Ramos (cell line): ENCODE results near the gene MAP3K6.

ENCODE experiments used
- in situ Hi-C: fragments of 300-500 bp; cut with MboI; formaldehyde crosslinking; loops from one replicate; pipeline ENCODE4 v1.14.3; 2022; ENCODE audit warnings: low sequenced_read_pairs; ENCODE audit not compliant: unreplicated experiment

MAP3K6 gene

DNA sequence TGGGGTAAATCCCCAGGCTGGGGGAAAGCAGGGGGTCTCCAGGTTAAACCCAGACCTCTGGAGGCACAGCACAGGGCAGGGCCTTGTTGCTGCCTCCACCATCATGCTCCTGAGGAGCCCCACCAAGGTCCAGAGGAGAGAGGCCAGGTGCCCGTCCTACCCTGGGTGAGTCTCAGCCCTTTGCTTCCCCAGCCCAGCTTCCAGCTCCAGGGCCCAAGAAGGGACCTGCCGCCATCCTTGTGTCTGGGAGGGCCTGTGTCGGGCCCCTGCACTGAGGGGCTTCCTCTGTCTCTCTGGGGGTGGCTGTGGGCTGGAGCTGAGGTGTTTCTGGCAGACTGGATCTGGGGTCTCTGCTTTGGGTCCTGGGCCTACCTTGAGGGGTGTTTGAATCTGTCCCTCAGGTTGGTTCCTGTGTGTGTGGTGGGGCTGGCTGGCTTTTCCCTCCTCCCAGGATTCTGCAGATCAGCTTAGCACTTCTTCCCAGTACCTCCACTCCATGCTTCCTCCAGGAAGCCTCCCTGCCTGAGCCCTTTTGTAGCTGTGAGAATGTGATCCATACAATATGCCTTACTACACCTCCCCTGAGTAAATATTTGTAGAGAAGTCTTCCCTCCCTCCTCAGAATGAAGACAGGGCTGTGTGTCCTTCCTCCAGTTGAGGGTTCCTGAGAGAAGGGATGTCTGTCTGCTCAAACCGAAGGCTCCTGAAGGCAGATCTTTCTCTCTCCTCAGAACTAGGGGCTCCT, 31.8 kb upstream of the MAP3K6 start:
- in situ Hi-C loops = no loop called here

DNA sequence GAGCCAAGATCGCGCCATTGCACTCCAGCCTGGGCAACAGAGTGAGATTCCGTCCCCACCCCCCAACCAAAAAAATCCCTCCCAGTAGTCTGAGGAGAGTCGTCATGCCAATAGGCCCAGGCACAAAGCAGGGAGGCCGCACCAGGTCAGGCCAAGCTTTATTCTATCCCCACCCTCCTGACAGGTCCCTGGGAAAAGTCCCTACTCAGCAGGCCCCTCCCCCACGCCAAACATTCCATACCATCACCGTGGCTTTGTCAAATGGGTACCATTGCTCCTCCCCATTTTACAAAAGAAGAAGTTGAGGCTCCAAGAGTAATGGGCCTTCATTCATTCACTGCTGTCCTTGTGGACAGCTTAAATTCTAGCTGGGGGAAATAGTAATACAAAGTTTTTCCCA, 31.0 kb upstream of the MAP3K6 start:
- in situ Hi-C loops = no loop called here

DNA sequence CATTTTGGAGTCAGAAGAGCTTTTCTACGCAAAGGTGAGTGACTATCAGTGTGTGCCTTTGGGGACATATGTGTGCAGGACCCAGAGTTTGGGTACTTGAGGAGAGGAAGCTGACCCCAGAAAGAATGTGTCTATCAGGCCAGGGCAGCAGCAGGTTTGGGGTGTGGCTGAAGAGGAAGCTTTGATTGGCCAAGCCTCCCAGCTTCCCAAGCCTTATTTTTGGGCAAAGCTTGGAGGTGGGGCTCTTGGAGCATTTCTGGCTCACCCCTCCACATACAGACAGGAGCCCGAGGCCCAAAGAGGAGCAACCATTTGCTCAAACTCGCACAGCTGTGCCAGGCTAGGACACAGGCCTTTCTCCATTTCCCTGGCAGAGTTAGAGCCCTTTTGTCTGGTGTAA, 30.3 kb upstream of the MAP3K6 start:
- in situ Hi-C loops = no loop called here

DNA sequence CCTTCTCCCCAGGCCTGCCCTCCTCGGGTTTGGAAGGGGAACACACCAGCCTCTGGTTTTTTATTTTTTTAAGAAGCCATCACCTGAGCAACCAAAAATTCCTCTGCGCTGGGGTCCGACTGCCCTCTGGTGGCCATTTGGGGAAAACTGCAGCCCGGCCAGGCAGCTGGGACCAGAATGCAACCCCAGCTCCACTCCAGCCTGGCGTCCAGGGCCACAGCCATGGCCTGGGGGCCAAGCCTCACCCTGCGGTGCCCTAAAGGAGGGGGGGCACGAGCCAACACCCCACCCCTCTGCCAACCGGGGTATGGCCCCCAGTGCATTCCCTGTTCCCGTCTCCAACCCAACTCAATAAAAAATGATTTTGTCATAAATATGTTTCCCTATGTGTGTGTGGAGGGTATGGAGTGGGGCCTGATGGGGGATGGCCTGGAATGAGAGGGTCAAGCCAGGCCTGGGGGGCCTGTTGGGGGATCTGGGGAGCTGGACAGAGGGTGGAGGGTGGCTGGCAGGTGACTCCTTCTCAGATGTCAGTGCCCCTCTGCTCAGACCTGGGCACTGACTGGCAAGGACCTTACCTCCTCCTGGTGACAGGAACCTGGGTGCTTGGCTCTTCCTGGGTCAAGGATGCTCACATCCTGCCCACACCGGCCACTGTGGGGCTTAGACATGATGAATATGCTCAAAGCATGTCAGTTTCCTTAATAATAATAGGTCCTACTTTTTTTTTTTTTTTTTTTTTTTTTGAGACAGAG, 28.9 kb upstream of the MAP3K6 start:
- in situ Hi-C loops = no loop called here

DNA sequence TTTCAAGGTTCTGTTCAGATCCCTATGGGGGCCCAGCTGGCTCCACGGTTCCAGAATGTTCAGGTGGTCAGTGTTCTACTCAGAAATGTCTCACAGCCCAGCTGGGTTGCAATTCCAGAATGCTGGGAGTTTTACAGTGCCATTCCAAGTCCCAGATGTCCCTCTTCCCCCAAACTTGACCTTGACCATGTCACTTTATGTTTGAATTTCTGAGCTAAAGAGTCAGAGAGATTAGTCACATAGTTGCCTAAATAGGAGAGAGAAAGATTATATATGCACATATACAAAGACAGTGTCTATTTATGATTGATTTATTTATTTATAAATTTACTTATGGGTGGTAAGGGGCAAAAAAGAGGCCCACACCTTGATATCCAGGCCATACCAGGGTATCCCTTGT, 28.2 kb upstream of the MAP3K6 start:
- in situ Hi-C loops = loop anchor here (5.0 kb wide), 2 partner anchors 212 to 267 kb away; no protein-coding TSS in a partner anchor

DNA sequence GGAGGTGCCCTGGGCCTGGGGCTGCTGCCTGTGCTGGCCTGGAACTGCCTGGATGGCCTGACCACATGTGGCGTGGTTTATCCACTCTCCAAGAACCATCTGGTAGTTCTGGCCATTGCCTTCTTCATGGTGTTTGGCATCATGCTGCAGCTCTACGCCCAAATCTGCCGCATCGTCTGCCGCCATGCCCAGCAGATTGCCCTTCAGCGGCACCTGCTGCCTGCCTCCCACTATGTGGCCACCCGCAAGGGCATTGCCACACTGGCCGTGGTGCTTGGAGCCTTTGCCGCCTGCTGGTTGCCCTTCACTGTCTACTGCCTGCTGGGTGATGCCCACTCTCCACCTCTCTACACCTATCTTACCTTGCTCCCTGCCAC, 27.5 kb upstream of the MAP3K6 start:
- in situ Hi-C loops = loop anchor here (5.0 kb wide), 2 partner anchors 213 to 268 kb away; no protein-coding TSS in a partner anchor

DNA sequence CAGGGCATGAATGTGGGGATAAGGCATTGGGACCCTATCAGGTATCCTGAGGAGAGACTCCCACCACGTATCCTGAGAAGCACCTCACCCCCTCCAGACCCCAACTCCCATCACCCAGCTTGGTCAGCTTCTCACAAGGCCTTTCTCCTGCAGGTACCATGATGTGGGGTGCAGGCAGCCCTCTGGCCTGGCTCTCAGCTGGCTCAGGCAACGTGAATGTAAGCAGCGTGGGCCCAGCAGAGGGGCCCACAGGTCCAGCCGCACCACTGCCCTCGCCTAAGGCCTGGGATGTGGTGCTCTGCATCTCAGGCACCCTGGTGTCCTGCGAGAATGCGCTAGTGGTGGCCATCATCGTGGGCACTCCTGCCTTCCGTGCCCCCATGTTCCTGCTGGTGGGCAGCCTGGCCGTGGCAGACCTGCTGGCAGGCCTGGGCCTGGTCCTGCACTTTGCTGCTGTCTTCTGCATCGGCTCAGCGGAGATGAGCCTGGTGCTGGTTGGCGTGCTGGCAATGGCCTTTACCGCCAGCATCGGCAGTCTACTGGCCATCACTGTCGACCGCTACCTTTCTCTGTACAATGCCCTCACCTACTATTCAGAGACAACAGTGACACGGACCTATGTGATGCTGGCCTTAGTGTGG, 27.0 kb upstream of the MAP3K6 start:
- in situ Hi-C loops = loop anchor here (5.0 kb wide), 2 partner anchors 214 to 269 kb away; no protein-coding TSS in a partner anchor

DNA sequence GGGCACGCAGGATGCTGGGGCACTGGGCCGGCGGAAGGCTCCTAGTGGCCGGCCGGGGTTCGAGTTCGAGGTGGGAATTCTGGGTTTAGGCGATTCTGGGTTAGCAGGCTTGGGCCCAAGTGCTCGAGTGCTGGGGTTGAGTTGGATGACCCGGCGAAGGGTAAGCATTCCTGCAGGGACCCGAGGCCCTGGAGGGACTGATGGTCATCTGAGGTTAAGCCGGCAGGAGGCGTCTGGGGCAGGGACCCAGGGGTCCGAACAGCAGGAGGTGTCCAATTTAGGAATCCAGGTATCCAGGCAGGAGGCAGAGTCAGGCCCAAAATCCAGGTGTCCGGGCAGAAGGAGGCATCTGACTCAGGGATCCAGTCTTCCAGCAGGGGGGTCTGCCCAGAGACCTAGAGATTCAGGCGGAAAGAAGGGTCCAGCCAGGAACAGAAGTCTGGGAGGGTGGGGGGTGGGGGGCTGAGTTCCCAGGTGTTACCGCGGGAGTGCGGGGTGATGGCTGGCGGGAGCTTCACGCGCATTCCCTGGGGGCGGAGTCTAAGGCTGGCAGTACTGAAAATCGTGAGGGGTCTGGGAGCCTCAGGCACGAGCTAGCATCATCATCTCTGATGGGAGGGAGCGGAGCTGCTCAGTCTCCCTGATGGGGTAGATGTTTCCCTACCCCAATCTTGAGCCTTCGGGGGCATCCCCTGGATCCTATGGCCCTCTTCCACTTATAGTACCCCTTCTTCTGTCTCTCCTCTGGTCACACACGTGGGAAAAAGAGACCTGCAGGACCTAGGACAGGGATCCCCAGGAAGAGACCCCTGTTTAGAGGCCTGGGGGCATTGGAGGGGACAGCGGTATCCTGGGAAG, 26.2 kb upstream of the MAP3K6 start:
- in situ Hi-C loops = loop anchor here (5.0 kb wide), 2 partner anchors 214 to 269 kb away; no protein-coding TSS in a partner anchor

DNA sequence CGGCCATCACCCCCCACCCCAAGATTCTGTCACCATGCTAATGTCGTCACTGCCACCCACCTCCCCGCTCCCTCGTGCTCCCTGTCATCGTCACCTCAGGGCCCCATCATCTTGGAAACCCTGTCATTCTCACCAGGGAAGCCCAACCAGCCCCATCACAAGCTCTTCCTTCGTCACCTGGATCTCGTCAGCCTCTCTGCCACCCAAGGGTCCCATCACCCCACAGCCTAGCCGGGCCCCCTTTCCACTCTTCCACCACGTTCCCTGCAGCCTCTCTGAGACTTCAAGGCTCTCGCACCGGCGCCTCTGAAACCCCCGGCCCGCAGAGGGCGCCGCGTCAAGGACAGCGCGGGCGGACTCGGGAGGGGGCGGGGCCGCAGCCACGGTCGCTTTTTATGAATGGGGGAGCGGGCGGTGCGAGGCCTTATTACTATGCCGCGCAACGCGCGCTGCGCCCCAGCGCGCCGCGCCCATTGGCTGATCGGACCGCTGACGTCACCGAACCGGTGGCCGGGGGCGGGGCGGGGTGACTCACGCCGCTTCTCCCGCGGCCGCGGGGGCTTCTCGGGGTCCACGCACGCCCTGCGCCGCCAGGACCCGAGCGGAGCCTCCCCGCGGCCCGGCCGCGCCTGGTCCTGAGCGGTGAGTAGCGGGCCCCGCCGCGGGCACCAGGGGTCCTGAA, 25.5 kb upstream of the MAP3K6 start, which contains the start of gene GPR3:
TSS of gene GPR3 (plus strand) at position 527 of the 682 bp plus-strand sequence. CDS start 1,177 bp downstream, outside the sequence.
- in situ Hi-C loops = loop anchor here (5.0 kb wide), 2 partner anchors 215 to 270 kb away; no protein-coding TSS in a partner anchor

DNA sequence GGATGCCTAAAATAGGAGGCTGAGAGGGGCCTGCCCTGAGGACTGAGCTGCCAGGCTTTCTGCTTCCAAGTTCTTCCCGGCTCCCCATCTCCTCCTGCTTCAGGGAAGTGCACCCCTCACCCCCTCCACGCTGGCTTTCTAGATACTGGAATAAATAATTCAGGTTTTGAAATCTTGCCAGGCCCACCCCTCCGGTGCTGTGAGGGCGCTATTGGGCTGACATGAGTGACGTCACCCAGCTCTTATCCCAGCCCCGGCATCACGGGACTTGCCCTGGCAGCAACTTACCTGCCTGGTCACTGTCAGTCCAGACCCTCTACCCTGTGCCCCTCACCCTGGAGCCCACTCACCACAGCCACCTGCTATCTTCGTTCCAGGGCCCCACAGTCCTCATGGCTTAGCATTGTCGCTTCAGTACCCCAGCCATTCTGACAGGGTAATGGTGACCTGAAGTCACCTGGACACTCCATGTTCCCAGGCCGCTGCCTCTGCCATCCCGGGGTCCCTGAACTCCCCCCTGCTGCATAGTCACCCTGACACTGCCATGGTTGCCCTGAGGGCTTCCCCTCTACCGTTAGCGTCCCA, 24.8 kb upstream of the MAP3K6 start:
- in situ Hi-C loops = loop anchor here (5.0 kb wide), 2 partner anchors 216 to 271 kb away; no protein-coding TSS in a partner anchor

DNA sequence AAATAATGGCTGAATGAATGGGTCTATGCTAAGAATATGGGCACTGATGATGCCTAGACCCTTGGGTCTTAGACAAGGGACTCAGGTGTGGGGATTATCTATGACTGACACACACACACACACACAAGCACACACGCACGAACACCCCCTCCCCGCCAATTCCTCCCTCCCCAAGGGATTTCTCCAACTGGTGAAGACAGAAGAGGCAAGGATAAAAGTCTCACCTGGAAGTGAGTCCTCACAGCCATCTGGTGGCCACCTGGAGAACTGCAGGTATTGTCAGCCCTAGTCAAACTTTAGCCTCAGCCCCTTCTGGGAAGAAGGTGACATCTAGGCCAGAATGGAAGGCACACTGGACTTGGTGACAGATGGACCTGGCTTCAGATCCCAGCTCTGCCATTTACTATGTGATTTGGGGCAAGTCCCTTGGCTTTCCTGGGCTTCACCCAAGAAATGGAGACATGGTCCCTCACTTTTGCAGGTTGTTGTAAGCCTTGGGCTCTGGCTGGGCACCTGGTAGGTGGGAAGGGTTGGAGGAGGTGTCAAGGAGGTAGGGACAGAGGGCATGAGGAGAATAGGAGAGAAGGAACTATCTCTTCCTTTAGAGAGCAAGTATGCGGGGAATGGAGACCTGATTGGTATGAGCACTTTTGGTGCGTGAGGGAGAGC, 21.7 kb upstream of the MAP3K6 start:
- in situ Hi-C loops = loop anchor here (5.0 to 10.0 kb wide), 2 partner anchors 86 to 284 kb away; no protein-coding TSS in a partner anchor

DNA sequence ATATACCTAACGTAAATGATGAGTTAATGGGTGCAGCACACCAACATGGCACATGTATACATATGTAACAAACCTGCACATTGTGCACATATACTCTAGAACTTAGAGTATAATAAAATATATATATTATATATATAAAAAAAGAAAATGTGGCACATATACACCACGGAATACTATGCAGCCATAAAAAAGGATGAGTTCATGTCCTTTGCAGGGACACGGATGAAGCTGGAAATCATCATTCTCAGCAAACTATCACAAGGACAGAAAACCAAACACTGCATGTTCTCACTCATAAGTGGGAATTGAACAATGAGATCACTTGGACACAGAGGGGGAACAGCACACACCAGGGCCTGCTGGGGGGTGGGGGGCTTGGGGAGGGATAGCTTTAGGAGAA, 18.0 kb upstream of the MAP3K6 start:
- in situ Hi-C loops = loop anchor here (5.0 to 10.0 kb wide), 2 partner anchors 82 to 280 kb away; no protein-coding TSS in a partner anchor

DNA sequence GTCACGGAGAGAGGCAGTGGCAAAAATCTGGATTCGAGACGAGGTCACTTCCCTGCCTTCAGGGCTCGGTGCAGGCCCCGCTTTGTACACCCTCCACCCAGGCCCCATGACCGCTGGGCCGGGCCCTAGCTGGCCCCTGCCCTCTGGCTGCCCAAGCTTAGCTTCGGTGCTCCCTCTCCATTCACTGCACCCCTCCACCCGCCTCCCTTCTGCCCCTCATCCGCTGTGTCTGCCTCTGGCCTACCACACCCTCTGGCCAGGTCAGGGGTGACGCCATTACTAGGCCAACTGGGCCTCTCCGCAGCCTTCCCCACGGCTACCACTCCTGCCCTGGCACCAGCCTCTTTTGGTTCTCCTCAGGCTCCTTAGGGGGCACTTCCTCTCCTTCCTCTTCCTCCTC, 16.9 kb upstream of the MAP3K6 start:
- in situ Hi-C loops = loop anchor here (10.0 kb wide), 1 partner anchor 279 kb away; no protein-coding TSS in a partner anchor

DNA sequence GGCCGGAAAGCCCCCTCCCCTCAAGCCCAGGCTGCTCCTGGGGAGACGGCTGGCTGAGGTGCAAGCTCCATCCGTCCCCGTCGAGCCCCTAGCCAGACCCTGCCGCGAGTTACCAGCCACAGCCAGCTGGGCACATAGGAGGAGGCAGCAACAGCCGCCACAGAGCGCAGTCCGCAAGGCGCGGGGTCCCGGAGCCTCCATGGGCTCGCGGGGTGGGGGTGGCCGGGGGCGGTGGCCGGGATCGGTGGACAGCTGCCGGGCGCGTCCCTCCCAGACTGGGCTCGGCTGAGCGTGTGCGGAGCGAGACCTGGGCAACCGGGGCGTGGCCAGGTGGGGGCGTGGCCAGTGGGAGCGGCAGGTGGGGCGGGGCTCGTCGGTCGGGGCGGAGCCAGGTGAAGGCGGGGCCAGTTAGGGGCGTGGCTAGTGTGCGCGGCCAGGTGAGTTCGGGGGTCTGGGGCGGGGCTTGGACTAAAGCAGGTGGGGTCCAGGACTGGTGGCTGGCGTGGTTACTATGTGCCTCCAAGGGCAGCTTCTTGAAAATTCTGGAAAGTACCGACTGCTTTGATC, 16.4 kb upstream of the MAP3K6 start, which contains the start of gene CD164L2:
TSS of gene CD164L2 (minus strand) at position 295 of the 567 bp plus-strand sequence. CDS start at position 201, 94 bp downstream.
- in situ Hi-C loops = loop anchor here (10.0 kb wide), 1 partner anchor 278 kb away; no protein-coding TSS in a partner anchor

DNA sequence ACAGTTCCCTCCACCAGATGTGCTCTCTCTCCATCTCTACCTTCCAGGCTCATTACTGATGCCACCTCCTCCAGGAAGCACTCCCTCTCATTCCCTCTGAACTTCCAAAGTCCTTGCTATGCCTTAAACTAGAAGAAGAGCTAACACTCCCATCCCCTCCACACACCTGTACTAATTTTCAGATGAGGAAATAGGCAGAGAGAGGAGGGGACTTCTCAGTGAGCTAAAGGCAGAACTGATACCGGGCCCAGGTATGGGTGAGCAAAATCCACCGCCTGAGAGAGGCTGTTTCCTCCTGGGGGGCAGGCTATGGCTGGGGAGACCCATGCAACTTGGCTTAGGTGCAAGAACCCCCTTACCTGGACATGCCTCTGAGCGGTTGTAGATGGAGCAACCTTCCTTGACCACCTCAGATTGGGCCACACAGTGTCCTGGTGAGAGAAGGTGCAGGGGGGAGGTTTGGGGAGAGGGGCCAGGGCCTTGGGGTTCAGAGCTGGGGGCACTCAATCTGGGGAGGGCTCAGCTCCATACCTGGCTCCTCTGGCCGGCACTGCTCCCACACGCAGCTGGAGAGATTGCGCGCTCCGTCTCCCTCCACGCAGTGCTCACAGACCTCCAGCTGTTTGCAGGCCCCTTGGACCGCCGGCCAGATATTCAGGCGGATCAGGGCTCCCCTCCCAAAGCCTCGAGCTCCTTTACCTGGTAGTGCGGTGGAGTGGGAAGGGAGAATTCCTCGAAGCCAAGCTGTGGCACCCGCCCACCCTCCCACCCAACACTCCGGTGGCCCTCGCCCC, 15.4 kb upstream of the MAP3K6 start:
- in situ Hi-C loops = loop anchor here (10.0 kb wide), 1 partner anchor 277 kb away; no protein-coding TSS in a partner anchor
